NCI-H748 treated with DMSO at 0.1 percent for 48 hours (cell line): Measurements from ENCODE around the gene TRA2B.
"Not testable (repeated sequence)": the region's sequence is repeated elsewhere in the genome, so short reads cannot be mapped to it uniquely, and the experiment has no call there.

ENCODE experiments used
- DNase-seq: peaks from one replicate; lab custom pipeline; 2025; lab: John Stamatoyannopoulos, UW

The TRA2B gene

DNA sequence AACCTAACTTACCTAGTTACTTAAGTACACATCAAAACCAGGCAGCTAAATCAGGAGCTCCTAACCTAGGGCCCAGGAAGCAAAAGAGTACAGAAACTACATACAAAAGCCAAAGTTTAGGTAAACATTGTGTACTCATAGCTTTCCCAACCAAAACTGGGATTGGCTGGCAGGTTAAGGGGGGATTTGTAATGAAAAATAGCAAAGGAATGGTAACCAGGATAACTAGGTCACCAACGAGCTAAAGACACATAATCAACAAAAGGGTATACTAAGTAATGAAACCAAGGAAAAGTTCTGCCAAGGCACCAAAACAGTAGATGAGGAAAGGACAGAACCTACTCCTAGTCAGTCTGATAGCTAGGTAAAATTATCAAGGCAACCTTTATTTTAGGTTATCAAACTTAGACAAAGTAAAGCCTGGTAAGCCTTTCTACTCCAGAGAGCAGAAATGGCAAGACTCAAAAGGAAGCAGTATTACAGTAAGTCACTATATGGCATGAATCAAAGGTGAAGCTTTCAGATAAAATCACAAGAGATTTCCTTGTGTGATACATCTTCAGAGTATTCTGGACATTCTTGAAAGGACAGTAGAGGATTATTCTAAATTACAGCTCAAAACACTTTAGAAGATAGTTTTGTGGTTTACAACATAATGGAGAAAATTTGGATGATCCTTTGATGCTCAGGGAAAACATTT, 10.2 kb downstream of the TRA2B start:
- DNase-seq, result no peak

DNA sequence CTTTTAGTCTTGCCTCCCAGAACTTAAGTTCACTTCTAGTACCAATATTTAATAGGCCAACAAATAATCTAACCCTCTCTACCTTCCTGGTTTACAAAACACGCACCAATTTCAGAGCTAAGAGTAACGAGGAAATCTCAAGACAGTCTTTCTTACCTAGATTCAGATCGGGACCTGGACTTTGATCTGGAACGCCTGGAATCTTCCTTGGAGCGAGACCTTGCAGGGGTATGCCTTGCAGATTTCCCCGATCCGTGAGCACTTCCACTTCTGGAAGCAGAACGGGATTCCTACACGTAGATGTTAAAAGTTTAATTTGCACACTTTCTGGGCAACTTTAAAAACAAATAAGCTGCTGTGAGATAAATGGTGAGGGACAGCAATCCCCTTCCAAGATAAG, 11.4 kb downstream of the TRA2B start:
- DNase-seq, result no peak

GRCh38 chr3:185925353-185925752, 12.5 kb downstream of the TRA2B start:
- no peak for DNase-seq

GRCh38 chr3:185924375-185924774, 13.4 kb downstream of the TRA2B start:
- DNase-seq, result no peak

DNA sequence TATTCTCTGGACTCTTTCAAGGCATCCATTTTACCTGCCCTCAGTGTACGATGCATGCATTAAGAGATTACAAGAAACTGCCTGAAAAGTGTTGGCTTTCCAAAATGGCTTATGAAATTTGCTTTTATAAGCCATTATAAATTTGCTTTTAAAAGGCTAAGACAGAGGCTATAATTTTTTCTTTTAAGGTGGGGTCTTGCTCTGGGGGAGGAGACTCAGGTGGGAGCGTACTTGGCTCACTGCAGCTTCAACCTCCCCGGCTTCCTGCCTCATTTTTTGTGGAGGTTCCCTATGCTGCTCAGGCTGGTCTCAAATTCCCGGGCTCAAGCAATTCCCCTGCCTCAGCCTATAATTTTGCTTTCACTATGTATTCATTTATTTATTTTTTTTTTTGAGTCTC, 17.6 kb downstream of the TRA2B start:
- no peak for DNase-seq

GRCh38 chr3:185916042-185916833, 21.6 kb downstream of the TRA2B start:
- DNase-seq, result no peak

- DNase-seq, result no peak
Measured at GRCh38 chr3:185915642-185916041, 22.2 kb downstream of the TRA2B start.

- no peak for DNase-seq
Measured at GRCh38 chr3:185914911-185915629, 22.7 kb downstream of the TRA2B start.

DNA sequence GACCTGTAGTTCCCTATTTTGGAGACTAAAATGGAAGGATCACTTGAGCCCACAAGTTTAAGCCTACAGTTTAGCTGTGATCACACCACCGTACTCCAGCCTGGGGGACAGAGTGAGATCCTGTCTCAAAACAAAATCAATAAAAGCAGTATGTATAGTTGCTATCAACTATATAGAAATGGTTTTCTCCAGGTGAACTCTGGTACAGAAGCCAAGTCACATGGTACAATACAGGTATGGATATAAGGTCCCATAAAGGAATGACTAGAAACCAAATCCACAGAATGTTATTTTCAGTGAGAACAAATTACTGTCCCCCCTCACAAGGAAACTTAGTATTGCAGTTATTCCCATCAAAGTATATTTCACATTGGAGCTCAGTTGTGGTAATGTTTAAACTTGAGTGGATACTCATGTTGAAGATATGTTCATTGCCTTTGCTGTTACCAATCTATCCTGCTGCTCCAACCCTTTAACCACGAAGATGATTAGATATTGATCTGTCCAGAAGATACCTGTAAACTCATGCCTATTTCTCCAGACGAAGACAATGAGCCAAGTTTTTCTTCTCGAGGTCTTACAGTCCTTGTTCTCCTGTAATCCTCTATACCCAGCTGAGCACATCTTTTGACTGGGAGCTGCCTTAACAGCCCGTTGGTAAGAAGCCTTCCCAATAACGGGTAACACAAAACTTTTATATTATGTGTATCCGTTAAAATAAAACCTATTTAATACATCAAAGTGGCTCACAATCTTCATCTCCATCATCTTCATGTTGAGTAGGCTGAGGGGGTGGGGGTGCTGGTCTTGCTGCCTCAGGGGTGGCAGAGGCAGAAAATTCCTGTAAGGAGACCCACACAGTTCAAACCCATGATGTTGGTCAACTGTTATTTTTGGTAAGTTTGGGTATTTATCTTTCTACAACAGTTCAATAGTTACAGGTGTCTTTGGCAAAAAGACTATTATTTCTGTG, 24.6 kb downstream of the TRA2B start:
- no peak for DNase-seq

DNA sequence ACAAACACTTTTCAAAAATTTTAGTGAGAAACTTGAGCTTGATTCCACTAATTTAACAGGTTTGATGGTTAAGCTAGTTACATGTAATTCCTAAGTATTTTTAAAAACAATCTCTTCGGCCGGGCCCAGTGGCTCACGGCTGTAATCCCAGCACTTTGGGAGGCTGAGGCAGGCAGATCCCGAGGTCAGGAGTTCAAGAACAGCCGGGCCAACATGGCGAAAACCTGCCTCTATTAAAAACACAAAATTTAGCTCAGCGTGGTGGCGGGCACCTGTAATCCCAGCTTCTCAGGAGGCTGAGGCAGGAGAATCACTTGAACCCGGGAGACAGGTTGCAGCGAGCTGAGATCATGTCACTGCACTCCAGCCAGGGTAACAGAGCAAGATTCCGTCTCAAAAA, 25.3 kb downstream of the TRA2B start:
- no peak for DNase-seq

DNA sequence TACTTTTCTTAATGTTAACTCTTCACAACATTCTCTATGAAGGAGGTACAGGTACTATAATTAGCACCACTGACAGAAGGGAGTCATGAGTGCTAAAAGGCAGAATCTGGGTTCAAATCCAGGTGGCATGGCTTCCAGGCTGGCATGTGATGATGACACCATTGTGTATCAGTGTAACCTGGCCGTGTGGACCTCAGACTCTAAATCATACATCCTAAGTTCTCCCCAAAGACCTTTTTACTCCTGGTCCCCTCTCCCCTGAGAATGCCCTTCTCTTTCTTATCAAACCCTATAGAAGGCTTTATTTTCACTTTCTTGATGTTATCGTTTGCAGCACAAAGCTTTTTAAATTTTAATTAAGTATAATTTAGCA, 26.8 kb downstream of the TRA2B start:
- DNase-seq, result not testable (repeated sequence)

DNA sequence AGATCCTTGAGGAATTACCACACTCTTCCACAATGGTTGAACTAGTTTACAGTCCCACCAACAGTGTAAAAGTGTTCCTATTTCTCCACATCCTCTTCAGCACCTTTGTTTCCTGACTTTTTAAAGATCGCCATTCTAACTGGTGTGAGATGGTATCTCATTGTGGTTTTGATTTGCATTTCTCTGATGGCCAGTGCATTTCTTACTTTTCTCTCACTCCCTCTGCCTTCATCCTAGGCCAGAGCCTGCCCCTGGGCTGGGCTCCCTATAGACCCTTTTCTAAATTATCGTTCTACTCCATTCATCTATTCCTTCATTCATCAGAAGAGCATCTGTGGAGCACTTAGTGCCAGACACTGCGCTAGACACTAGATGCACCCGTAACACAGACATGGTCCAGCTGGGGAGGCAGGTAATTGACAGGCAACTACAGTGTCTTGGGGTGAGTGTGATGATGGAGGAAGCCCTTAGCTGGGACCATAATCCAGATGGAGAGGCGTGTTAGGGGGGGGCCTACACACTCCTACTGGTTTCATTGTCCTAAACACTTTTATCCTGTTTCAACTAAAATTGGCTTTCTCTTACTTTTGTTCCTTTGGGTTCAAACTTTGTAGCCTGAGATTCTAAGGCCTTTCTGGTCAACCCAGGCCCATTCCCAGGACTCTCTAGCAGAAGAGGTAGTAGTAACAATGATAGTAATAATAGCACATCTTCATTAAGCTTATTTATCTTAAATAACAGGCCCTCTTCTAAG, 27.3 kb downstream of the TRA2B start:
- not testable (repeated sequence) for DNase-seq

- DNase-seq, result not testable (repeated sequence)
Measured at GRCh38 chr3:185909913-185910312, 27.9 kb downstream of the TRA2B start.

DNA sequence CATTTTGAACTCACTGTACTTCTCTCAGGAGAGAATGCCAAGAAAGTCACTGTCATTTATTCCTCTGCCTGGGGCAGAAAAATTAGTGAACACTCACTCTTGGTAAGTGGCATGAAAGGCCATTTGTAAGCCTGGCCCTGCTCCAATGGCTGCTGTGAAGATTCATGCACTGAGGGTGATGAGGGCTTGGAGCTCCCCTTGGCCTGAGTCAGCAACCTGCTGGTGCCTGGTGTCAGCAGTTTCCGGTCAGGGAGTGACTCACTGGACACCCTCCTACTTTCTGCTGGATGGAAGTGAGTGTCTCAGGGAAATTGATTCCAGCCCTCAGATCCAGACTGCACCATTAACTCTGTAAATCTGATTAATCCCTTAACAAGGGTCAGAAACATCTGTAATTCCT, 37.6 kb downstream of the TRA2B start:
- no peak for DNase-seq

DNA sequence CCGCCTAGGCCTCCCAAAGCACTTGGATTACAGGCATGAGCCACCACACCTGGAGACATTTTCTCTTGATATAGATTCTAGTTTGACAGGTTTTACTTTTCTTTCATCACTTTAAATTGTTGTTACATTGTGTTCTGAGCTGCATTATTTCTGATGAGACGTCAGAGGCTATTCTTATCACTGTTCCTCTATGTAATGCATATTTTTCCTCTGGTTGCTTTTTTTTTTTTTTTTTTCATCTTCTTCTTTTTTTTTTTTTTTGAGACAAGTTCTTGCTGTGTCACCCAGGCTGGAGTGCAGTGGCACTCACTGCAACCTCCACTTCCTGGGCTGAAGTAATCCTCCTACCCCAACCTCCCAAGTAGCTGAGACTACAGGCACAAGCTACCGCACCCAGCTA, 41.2 kb downstream of the TRA2B start:
- DNase-seq, result no peak

- no peak for DNase-seq
Measured at GRCh38 chr3:185887066-185887465, 50.7 kb downstream of the TRA2B start.

DNA sequence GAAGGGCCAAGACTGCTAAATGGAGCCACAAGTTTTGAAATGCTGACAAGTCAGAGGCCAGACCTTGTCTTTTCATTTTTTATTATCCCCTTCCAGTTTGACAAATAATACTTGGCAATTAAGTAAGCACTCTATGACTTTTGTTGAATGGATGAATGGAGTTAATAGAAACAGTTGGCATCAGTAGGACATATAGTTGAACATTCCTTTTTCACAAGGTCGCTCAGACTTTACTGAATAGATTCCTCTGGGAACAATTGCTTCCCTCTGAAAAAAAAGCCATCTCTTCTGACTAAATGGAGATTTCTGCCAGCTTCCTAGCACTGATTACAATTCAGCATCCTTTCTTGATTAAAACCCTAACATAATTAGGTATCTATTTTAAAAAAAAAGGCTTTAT, 53.2 kb downstream of the TRA2B start:
- DNase-seq, result no peak

DNA sequence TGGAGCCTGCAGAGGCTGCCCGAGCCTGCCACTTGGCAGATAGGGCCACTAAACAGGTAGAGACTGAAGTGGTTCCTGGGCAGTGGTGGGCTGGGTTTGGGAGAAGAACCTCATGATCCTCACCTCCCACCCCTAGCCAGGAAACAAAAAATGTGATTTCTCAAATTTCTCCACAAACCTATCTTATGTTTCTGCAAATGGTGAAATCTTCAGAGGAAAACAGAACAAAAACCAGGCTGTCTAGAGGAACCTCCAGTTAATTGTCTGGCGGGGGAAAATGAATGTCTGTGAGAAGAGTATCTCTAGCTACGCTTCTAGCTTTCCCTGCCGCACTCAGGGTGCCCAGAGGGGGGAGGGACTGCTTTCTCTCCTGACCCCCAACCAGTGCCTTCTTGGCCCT, 55.9 kb downstream of the TRA2B start:
- DNase-seq, result no peak

DNA sequence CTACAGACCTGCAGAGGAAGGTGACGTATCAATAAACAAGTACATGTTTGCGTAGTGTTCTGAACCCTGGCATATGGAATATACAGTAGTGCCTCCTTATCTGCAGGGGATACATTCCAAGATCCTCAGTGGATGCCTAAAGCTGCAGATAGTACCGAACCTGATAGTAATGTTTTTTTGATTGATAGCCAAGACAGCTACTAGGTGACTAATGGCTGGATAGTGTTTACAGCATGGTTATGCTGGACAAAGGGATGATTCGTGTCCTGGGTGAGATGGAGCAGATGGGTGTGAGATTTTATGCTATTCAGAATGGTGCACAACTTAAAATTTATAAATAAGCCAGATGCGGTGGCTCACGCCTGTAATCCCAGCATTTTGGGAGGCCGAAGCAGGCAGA, 57.2 kb downstream of the TRA2B start:
- no peak for DNase-seq

DNA sequence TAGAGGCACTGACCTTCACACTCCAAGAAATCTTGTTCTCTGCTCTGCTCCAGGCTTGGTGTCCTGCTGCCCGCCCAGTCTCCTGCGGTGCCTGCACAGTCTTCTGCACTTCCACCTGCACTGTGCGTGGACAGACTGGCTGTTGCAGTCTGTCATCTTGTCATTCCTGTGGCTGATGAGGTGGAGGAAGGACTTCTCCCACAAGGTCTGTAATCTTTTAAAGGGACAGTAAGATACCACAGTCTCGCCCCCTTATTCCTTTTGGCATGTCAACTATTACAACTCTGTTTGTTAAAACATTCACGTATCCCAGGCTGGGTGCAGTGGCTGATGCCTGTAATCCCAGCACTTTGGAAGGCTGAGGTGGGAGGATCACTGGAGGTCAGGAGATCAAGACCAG, 58.9 kb downstream of the TRA2B start:
- DNase-seq, result no peak

DNA sequence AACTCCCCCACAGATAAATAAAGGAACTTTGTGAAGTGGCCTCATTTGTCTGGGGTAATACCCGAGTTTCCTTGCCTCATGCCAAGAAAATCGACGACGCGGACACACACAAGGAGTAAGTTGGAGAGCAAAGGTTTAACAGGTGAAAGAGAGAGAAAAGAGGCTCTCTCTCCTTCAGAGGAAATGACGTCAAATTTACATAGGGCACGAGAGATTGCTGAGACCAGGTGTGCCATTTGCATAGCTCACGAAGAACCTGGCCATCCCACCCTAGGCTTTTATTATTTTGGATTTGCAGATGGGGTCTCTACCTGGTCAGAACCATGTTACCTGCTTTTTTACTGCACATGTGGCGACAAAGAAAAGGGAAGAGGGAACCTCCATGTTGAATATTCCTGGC, 63.7 kb downstream of the TRA2B start:
- DNase-seq, result no peak
